ENCODE results near the gene HMGN3. TPM values are rescaled to one million over a fixed set of nuclear protein-coding genes. Genes with fewer than 3 reads are reported as not detected.

Gene HMGN3
- polyA plus RNA-seq, 1 donor from 2014 or later: 121 TPM

DNA sequence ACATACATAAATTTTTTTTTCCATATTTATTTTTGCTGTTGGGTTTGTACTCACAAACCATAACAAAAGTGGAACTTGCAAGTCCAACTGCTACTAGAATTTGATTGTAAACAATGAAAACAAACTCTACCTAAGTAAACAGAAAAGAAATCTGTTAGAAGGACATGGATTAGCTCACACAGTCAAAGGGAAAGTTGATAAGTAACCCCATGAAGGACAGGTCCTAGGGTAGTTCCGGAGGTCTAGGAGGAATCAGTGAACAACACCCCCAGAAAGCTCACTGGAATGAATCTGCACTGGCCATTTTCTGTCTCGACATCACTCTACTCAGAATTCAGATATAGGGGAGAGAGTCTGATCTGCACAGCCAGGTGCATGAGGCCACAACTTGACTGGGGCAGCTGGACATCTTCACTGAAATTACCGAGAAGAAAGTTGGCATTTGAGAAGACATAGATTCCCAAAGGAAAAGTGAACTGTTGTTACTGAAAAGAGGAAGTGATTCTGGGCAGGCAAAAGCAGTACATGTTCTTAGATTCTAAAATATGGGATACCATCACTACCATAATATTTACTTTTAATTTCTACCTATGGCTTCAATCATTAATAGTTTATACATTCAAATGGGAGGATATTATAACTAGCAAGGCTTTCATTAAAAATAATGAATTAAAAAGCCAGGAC, 76.4 kb downstream of the HMGN3 start:
- Histone ChIP-seq H3K27me3 (ENCODE audit: insufficient read depth, low read depth, low read length) (no peaks in the 10 kb centered on the region), H3K4me2 (ENCODE audit: low read length) (no peak overlapping the region), H3K9me3 (ENCODE audit: low read length) (no peaks in the 10 kb centered on the region), H3K9ac (ENCODE audit: low read length) (no peak overlapping the region), H3K36me3 (ENCODE audit: insufficient read depth, low read length) (no peaks in the 10 kb centered on the region), H3K27ac (ENCODE audit: low read length) (no peak overlapping the region), H2AFZ (ENCODE audit: low read depth, low read length) (no peak overlapping the region), H3K4me3 (ENCODE audit: low read length) (no peak overlapping the region), H4K20me1 (ENCODE audit: insufficient read depth) (no peaks in the 10 kb centered on the region), H3K9me2 (ENCODE audit: insufficient read depth, low read length) (no peaks in the 10 kb centered on the region), H3K79me2 (replicated peaks; ENCODE audit: insufficient read depth, low read length) (no peaks in the 10 kb centered on the region), H3F3A (ENCODE audit: insufficient read depth, low read length, poor library complexity, severe bottlenecking) (no peaks in the 10 kb centered on the region)
- TF ChIP-seq, protein P1, sequence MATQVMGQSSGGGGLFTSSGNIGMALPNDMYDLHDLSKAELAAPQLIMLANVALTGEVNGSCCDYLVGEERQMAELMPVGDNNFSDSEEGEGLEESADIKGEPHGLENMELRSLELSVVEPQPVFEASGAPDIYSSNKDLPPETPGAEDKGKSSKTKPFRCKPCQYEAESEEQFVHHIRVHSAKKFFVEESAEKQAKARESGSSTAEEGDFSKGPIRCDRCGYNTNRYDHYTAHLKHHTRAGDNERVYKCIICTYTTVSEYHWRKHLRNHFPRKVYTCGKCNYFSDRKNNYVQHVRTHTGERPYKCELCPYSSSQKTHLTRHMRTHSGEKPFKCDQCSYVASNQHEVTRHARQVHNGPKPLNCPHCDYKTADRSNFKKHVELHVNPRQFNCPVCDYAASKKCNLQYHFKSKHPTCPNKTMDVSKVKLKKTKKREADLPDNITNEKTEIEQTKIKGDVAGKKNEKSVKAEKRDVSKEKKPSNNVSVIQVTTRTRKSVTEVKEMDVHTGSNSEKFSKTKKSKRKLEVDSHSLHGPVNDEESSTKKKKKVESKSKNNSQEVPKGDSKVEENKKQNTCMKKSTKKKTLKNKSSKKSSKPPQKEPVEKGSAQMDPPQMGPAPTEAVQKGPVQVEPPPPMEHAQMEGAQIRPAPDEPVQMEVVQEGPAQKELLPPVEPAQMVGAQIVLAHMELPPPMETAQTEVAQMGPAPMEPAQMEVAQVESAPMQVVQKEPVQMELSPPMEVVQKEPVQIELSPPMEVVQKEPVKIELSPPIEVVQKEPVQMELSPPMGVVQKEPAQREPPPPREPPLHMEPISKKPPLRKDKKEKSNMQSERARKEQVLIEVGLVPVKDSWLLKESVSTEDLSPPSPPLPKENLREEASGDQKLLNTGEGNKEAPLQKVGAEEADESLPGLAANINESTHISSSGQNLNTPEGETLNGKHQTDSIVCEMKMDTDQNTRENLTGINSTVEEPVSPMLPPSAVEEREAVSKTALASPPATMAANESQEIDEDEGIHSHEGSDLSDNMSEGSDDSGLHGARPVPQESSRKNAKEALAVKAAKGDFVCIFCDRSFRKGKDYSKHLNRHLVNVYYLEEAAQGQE (IDR thresholded peaks at IDR 0.05; ENCODE audit: borderline replicate concordance): no peak
- no peak for TF ChIP-seq RAD21 (conservative IDR thresholded peaks at IDR 0.05)
- no peak for TF ChIP-seq SMC3 (conservative IDR thresholded peaks at IDR 0.05; ENCODE audit: poor library complexity)
- no peak for TF ChIP-seq EZH2 (IDR thresholded peaks at IDR 0.05; ENCODE audit: borderline replicate concordance, insufficient read depth, low read length, poor library complexity, severe bottlenecking)
- TF ChIP-seq TAF1 (IDR thresholded peaks at IDR 0.05; ENCODE audit: low read depth): no peak
- TF ChIP-seq MXI1 (conservative IDR thresholded peaks at IDR 0.05; ENCODE audit: poor library complexity, severe bottlenecking): no peak
- no peak for TF ChIP-seq POLR2AphosphoS5 (IDR thresholded peaks at IDR 0.05)
- TF ChIP-seq, protein P2, sequence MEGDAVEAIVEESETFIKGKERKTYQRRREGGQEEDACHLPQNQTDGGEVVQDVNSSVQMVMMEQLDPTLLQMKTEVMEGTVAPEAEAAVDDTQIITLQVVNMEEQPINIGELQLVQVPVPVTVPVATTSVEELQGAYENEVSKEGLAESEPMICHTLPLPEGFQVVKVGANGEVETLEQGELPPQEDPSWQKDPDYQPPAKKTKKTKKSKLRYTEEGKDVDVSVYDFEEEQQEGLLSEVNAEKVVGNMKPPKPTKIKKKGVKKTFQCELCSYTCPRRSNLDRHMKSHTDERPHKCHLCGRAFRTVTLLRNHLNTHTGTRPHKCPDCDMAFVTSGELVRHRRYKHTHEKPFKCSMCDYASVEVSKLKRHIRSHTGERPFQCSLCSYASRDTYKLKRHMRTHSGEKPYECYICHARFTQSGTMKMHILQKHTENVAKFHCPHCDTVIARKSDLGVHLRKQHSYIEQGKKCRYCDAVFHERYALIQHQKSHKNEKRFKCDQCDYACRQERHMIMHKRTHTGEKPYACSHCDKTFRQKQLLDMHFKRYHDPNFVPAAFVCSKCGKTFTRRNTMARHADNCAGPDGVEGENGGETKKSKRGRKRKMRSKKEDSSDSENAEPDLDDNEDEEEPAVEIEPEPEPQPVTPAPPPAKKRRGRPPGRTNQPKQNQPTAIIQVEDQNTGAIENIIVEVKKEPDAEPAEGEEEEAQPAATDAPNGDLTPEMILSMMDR (IDR thresholded peaks at IDR 0.05; ENCODE audit: poor library complexity, severe bottlenecking): no peak
- TF ChIP-seq EP300 (conservative IDR thresholded peaks at IDR 0.05; ENCODE audit: poor library complexity, severe bottlenecking): no peak

DNA sequence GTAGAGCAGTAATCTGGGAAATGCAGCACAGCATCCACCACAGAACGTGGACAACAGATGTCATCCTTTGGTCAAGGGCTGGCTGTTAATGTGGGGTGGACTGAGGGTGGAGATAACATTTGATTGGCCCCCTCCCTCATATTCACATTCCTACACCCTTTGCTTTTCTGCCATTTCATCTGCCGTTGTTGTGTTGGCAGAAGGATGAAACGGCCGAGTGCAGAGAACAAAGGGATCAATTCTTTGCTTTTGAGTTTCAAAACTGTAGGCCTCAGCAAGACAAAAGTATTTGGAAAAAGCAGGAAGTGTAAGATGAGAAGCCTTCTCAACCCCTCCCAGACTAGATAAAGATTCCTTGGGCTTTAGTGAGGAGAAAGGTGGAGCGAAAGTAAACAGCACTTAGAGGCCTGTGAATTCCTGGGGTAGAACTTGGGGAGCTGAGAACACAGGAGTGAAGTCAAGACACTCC, 82.2 kb downstream of the HMGN3 start:
- no peak overlapping the region for H2AFZ ChIP-seq (ENCODE audit: low read depth, low read length)
- no peak overlapping the region for H3K4me2 ChIP-seq (ENCODE audit: low read length)
- no peaks in the 10 kb centered on the region for H3K9me2 ChIP-seq (ENCODE audit: insufficient read depth, low read length)
- no peaks in the 10 kb centered on the region for H3F3A ChIP-seq (ENCODE audit: insufficient read depth, low read length, poor library complexity, severe bottlenecking)
- H4K20me1 ChIP-seq (ENCODE audit: insufficient read depth): no peaks in the 10 kb centered on the region
- H3K9ac ChIP-seq (ENCODE audit: low read length): no peak overlapping the region
- no peaks in the 10 kb centered on the region for H3K79me2 ChIP-seq (replicated peaks; ENCODE audit: insufficient read depth, low read length)
- TF ChIP-seq, protein P1 (IDR thresholded peaks at IDR 0.05; ENCODE audit: borderline replicate concordance): no peak
- TF ChIP-seq POLR2AphosphoS5 (IDR thresholded peaks at IDR 0.05) (no peak), SMC3 (conservative IDR thresholded peaks at IDR 0.05; ENCODE audit: poor library complexity) (no peak), EZH2 (IDR thresholded peaks at IDR 0.05; ENCODE audit: borderline replicate concordance, insufficient read depth, low read length, poor library complexity, severe bottlenecking) (no peak), TAF1 (IDR thresholded peaks at IDR 0.05; ENCODE audit: low read depth) (no peak), EP300 (conservative IDR thresholded peaks at IDR 0.05; ENCODE audit: poor library complexity, severe bottlenecking) (no peak), MXI1 (conservative IDR thresholded peaks at IDR 0.05; ENCODE audit: poor library complexity, severe bottlenecking) (no peak), RAD21 (conservative IDR thresholded peaks at IDR 0.05) (no peak)
- TF ChIP-seq, protein P2 (IDR thresholded peaks at IDR 0.05; ENCODE audit: poor library complexity, severe bottlenecking): no peak
- no peaks in the 10 kb centered on the region for H3K27me3 ChIP-seq (ENCODE audit: insufficient read depth, low read depth, low read length)
- no peak overlapping the region for H3K4me3 ChIP-seq (ENCODE audit: low read length)
- H3K27ac ChIP-seq (ENCODE audit: low read length): no peak overlapping the region
- H3K36me3 ChIP-seq (ENCODE audit: insufficient read depth, low read length): no peaks in the 10 kb centered on the region
- no peaks in the 10 kb centered on the region for H3K9me3 ChIP-seq (ENCODE audit: low read length)
